Hematopoietic multipotent progenitor cell treated with erythropoietin and hydrocortisone succinate and interleukin-3 and kit ligand, for 17 days (in vitro differentiated cells): ENCODE measurements around the gene EHMT1.

Experiments
- DNase-seq: peaks from one replicate; pipeline ENCODE4 v3.0.0-alpha.2; 2015; ENCODE audit warnings: low spot score

EHMT1 gene

DNA sequence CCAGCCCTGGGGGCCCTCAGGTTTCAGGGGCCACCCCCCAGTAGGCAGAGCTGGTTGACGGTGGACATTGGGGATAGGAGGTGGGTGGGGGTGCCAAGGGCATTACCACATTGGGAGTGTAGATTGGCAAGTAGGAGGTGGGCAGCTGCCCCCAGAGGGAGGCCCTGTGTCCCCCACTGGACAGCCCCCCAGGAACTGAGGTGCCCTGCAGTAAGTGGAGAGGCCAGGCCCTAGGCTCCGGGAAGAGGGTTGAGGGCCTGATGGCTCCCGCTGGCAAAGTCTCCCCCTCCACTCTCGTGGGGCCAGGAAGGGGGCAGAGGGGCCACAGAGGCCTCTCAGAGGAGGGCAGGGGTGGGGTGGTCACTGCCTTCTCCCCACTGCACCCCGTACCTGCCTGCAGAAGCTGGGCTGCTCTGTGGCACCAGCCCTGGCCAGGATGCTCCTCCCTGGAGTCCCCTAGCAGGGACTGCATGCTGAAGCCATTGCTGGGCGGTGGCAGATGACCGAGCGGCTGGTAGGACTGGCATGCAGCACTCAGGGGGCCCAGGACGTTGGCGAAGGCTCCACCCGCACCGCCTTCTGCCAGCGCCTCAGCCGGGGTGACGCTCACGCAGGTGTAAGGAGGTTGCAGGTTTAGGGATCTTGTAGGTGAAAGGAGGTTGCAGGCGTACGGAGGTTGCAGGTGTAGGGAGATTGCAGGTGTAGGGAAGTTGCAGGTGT lies 169.1 kb downstream of the EHMT1 start:
- no peak for DNase-seq

DNA sequence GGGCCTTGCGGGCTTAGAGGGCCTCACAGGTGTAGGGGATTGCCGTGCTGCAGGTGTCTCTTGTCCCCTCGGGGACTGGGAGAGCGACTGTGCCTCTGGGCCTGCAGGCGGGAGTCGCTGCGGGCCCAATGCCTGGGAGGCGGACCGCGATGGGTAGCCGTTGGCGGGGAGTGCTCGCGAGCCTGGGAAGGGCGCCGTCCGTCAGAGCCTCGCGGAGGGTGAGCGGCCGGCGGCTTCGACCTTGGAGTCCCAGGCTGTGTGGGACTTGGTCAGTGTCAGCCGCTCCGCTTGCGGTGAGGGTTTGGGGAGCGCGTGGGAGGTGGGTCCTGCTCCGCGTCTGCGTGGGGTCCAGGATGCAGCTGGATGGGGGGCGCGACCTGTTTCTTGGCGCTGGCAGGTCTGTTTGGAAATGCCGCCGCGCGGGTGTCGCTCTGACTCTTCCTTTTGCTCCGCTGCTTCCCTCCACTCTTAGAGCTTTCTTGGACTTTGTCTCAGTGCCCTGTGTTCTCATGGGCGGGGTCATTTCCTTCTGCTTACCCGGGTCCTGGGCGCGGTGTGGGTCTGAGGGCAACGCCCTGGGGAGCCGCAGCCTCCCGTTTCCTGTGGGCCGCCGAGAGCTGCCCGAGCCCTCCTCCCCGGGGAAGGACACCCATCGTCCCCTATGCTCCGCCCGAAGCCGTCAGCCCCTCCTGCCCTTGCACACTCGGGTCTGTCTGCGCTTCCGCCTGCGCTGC lies 169.9 kb downstream of the EHMT1 start:
- no peak for DNase-seq

DNA sequence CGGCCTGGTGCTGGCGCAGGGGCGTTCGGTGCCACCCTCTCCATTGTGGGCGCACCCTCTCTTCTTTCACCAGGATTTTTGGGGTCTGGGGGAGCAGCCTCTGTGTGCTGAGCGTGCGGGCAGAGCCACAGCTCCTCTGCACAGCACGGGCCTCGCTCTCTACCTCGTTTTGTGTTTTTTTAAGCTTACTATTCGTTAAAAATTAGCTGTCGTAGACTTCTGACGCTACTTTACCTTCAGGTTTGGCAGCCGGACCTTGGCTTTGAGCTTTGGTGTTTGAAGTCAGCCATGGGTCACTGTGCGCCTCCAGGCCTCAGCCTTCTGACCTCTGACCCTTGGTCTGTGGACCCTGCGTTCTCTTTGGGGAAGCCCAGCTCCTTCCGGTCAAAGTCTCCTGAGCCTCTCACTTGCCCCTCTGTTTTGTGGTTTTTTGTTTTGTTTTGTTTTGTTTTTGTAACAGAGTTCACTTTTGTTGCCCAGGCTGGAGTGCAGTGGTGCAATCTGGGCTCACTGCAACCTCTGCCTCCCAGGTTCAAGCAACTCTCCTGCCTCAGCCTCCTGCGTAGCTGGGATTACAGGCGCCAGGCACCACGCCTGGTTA lies 170.6 kb downstream of the EHMT1 start:
- no peak for DNase-seq

DNA sequence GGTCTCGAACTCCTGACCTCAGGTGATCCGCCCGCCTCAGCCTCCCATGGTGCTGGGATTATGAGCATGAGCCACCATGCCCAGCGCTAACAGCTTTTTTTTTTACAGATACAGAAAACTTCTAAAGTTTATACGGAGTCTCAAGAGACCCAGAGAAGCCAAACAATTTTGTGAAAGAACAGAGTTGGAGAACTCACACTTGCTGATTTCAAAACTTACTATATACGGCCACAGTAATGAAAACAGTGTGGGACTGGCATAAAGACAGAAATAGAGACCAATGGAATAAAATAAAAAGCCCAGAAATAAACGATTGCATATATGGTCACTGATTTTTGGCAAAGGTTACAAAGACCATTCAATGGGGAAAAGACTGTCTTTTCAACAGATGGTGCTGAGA lies 173.1 kb downstream of the EHMT1 start:
- no peak for DNase-seq

DNA sequence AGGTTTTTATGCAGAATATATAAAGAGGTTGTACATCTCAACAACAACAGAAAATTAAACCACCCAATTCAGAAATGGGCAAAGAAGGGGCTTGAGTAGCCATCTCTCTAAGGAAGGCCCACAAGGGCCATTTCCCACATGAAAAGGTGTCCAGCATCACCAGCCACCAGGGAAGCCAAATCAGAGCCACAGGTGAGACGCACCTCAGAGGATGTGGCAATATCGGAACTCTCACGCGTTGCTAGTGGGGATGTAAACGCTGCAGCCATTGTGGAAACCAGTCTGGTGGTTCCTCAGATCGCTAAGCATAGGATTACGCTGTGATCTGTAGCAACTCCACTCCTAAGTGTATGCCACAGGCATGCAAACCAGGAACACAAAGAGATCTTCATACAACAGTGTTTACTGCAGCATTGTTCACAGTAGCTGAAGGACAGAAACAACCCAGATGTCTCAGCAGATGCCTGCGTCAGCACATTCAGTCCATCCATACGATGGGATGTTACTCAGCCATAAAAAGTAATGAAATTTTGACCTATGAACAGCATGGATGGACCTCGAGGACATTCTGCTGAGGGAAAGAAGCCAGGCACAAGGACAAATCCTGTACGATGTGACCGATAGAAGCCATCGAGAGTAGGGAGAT lies 174.5 kb downstream of the EHMT1 start:
- no peak for DNase-seq

DNA sequence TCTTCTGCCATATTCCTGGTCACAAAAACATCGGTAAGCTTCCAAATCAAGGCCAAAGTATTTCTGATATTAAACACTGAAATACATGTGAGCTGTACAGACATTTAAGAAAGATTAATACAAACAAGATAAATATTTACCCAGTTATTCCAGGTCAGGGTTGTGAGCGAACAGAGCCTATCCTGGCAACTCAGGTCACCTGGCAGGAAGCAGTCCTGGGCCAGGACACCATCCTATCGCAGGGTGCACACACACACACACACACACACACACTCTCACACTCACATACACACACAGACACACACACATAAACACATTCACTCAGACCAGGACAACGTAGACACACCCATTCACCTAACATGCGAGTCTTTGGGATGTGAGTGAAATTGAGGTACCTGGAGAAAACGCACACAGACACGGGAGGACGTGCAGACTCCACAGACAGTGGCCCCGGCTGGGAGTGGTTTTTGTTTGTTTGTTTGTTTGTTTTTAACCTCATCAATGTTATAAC lies 176.4 kb downstream of the EHMT1 start:
- no peak for DNase-seq

DNA sequence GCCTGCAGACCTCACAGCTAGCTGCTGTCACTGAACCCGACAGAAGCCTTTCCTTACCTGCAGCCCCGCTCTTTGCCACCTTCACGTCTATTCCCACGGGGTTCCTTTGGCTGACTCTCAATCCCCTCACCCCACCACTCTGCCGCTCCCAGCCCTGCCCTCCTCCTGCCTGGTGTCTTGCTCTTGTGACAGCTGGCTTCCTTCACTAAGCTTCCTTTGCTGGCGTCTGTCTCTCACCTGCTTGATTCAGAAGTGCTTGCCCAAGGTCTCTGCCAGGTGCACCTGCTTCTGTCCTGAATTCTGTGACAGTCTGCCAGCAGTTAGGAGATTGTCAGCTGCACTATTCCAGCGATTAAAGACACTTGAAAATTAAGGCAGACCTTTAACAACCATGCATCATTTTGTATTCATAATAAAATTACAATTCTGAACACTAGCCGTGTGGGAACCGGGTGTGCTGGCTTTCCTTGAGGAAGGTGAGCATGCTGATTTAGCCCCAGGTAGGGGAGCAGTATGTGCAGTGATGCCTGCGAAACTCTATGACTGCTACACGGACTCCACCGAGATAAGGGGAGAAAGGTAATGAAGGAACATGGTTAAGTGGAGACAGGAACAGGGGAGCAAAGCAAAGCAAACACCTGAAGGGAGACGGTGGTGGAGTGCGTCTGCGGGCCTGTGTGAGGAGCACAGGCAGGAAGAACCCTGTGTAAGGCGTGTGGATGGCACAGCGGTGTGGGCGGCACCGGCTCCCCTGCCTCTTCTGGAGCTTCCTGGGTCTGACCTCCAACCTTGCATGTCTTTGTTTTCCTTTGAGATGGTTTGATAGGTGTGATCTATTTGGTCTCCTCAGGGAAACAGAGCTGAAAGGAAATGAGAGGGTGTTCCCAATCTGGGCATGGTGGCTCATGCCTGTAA lies 178.7 kb downstream of the EHMT1 start:
- DNase-seq: no peak

DNA sequence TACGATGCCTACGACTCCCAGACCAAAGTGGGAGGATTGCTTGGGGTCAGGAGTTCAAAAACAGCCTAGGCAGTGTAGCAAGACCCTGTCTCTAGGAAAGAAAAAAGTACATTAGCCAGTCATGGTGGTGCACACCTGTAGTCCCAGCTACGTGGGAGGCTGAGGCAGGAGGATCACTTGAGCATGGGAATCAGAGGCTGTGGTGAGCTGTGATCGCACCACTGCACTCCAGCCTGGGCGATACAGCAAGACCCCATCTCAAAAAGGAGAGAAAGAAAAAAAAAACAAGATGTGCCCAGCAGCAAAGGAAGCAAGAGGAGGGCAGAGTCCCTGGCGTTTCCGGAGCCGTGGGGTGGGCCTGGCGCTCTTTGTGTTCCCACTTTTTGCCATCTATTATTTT lies 179.3 kb downstream of the EHMT1 start:
- DNase-seq: no peak

DNA sequence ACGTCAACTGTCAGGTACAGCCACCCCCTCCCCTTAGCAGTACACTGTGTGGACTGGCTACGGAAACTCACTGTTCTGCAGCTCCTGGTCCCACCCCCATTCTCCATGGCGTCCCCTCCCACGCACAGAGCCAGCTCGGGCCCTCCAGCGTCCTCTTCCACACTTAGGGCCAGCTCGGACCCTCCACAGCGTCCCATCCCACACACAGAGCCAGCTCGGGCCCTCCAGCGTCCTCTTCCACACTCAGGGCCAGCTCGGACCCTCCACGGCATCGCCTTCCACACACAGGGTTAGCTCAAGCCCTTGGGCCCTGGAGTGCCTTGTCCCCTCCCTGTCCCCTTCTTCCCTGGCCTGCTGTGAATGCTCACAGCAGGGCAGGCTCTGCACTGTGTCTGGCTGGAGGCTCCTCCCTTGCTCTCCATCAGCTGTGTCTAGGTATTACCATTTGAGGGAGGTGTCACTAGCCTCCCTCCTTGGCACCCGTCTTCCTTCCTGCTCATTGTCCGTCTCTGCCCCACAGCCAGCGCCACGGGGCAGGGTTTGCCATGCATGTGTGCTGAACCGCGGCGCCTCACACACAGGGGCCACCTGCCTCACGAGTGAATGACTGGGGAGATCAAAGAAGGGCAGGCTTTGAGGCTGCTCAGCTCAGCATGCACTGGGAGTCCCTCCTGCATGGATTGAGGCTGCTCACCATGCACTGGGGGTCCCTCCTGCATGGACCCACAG lies 180.3 kb downstream of the EHMT1 start:
- no peak for DNase-seq

DNA sequence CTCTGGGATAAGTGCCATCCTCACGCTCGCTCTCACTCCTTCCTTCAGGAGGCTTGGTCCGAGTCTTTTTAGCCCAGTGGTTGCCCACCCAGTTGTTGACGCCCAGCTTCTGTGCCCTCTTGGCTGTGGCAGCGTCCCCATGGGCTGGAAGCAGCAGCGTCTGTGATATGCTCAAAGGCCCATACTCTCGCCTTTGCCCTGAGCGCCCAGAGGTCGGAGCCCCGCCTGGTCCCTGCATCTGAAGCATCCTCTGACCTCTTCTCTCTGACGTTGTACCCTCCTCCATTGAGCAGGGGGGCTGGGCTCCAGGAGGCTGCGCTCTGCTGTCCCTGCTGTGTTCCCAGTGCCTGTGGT lies 180.8 kb downstream of the EHMT1 start:
- DNase-seq: no peak

DNA sequence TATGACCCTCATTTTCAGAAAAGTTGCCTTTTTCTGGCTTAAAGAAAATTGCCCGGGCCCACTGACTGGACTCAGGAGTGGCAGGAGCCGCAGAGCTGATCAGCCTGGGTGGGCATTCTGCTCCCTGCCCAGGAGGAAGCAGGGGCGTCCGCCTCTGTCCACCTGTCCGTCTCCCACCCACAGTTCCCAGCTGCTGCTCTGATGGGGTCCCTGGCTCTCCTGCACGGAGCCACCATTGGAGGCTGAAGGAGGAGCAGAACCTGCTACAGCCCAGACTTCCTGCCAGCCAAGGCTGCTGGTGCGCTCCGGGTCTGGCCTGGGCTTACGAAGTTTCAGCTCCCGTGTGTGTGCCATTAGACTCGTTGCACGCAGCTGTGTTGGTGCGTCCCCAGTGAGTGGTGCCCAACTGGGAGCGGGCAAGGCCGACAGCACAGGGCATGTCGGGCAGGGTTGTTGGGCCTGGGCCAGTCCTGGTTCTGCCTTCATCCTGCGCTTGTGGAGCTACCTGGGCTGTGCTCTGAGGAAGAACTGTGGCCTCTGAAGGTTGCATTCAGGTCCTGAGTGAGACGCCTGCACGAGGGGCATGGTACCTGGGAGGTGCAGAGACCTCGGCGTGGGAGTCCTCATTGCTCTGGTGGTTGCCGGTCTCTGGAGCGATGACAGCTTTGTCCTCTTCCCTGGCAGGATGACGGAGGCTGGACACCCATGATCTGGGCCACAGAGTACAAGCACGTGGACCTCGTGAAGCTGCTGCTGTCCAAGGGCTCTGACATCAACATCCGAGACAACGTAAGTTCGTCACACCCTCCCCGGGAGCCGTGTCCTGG lies 181.6 kb downstream of the EHMT1 start:
- no peak for DNase-seq

DNA sequence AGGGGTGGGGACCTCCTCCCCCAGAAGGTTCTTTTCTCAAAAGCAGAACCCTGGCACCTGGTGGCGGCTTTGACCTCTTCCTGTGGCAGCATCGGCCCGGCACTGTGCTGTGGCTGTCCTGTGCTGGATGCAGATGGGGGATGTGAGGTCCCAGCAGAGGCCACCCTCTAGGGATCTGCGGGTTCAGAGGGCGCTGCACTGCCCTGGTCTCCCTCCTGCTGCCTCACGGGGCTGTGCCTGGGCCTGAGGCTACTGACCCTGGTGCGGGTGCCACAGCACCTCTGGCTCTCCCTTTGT lies 182.2 kb downstream of the EHMT1 start:
- no peak for DNase-seq

DNA sequence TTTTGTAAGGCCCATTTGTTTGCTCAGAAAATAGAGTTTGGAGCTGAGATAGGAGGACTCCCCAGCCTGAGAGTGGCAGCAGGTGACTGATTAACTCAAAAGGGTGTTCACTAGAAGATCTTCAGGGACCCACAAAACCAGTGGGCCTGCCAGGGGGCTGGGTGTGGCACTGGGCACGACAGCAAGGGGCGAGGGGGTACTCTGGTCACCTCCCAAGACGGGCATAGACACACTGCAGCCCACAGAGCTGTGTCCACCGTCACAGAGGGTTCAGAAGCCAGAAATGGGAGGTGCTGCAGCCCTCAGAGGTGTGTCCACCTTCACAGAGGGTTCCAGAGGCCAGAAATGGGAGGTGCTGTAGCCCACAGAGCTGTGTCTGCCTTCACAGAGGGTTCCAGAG lies 183.2 kb downstream of the EHMT1 start:
- DNase-seq: no peak

DNA sequence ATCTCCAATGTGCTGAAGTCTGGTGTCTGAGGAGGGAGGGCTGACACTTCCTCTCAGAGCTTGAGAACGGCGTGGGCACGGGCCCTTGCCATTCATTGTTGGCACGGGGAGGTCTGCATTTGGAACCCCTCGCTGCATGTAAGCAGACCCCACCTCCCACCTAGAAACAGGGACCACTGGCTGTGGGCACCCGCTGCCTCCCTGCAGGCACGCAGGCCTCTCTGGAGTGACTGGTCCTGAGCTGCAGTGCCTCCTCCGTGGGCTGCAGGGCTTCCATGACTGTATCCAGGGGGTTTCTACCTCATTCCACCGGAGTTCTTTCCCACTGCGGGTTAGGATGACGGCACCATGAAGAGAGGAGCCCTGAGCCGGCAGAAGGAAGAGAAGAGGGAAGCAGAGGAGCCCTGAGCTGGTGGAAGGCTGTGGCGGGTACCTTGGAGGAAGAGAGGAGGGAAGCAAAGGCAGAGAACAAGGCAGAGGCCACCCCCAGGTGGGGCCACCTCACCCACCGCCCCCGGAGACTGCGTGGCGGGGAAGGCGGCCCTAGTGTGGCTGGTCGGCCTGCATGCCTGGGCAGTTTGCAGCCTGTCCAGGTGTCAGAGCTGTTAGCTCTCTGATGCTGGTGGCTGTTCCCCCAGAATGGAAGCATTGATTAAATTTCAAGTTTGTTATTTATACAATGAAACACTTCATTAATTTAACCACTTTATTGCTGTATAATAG lies 183.9 kb downstream of the EHMT1 start:
- no peak for DNase-seq

DNA sequence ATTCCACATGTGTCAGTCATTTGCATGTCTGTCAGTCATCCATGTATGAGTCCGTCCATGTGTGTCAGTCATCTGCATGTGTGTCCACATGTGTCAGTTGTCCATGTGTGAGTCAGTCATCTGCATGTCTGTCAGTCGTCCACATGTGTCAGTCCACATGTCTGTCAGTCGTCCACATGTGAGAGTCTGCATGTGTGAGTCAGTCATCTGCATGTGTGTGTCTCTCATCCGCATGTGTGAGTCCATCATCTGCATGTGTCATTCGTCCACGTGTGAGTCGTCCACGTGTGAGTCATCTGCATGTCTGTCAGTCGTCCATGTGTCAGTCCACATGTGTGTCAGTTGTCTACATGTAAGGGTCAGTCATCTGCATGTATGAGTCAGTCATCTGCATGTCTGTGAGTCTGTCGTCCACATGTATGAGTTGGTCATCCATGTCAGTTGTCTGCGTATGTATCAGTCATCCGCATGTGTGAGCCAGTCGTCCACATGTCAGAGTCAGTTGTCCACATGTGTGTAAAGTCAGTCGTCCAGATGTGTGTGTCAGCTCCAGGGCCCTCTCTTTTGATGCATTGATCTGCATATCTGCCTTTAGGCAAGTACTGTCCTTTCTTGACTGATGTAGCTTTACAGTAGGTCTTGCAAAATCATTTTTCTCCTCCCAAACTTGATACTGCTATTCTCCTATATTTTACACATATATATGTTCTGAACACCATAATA lies 186.3 kb downstream of the EHMT1 start:
- DNase-seq: no peak

DNA sequence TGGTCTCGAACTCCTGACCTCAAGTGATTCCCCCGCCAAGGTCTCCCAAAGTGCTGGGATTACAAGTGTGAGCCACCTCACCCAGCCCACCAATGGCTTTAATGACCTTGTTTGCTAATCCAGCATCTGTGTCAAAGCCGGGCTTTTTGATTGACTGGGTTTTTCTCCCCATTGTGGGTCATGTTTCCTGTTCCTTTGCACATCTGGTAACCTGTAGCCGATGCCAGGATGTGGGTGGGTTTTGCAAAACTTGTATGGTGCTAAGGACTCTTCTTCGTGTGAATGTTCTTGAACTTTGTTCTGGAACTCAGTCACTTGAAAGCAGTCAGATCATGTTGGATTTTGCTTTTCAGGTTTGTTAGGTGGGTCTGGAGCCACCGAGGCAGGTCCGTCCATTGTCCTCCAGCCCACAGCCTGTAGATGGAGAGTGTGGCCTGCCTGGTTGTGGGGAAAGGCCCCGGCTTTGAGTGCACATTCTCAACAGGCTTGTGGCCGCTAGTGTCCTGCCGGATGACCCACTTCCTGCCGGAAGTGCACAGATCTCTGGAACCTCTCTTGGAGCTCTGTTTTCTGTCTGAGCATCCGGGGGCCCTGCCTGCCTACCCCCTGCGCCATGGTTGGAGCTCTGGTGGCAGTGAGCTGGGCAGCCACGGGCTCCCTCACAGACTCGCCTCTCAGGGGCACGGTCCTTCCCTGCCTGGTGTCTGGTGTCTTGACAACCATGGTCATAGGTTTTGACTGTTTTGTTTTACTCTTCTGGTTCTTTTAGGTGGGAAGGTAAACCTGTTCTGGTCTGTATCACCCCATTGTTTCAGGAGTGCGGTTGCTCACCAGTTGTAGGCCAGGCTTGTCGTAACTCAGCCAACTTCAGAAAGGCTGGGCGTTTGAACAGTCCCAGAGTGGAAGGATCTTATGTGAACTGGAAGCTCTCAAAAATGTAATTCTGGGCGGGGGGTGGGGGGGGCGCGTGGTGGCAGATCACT lies 189.2 kb downstream of the EHMT1 start:
- no peak for DNase-seq

DNA sequence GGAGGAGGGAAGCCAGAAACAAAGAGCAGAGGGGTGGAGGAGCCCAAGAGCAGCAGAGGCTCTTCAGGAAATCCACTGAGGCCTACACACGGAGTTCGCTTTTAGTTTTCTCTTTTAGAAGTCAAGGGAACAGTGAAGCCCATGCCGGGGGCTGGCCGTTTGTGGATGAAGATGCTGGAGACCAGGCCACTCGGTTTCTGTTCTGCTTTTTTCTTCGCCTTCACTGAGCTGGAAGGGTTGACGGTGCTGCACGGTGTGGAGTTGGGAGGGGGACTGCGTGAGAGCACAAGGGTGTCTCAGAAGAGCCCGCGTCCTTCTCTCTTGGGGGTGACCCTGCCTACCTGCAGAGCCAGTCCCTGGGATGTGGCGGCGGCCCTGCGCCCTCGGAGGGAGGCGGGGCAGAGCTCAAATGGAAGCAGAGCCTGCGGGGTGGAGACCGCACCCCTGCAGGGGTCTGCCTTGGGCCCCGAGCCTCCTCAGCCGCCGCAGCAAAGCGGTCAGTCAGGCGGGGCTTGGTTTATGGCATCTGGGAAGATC lies 190.3 kb downstream of the EHMT1 start:
- DNase-seq: no peak
